ENCODE measurements around the gene POLR2F.

The POLR2F gene

DNA sequence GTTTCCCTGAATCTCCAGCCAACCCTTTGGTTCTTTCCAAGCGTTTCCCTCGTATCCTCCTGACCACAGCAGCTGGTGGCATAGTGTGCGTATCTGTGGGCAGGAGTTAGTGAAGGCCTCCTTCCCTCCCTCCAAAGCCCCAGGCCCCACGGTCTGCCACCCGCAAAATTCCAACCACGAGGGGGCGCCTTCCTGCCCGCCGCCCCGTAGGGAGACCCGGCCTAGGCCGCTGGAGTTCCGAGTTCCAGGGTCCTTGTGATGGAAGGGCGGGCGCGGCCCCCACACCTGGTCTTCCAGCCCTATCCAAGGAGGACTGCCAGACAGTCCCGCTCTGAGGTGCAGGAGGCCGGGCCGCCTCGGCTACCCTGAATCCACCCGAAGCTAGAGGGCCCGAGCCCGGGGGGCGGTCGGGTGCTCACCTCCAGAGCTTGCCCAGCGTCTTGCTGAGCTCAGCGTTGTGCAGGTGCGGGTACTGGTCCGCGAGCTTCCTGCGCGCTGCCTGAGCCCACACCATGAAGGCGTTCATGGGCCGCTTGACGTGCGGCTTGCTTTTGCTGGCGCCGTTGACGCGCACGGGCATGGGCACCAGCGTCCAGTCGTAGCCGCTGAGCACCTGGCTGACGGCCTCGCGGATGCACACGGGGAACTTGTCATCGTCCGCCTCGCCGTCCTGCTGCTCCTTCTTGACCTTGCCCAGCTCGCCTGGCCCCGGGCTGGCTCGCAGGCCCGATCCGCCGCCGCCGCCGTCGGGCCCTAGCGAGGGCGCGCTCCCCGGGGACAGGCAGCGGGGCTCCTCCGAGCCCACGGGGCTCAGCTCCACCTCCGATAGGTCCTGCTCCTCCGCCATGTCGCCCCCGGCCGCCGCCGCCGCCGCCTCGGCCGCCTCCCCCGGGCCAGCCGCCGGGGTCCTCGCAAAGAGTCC lies 29.7 kb downstream of the POLR2F start:
- DNase-seq, result no peak

DNA sequence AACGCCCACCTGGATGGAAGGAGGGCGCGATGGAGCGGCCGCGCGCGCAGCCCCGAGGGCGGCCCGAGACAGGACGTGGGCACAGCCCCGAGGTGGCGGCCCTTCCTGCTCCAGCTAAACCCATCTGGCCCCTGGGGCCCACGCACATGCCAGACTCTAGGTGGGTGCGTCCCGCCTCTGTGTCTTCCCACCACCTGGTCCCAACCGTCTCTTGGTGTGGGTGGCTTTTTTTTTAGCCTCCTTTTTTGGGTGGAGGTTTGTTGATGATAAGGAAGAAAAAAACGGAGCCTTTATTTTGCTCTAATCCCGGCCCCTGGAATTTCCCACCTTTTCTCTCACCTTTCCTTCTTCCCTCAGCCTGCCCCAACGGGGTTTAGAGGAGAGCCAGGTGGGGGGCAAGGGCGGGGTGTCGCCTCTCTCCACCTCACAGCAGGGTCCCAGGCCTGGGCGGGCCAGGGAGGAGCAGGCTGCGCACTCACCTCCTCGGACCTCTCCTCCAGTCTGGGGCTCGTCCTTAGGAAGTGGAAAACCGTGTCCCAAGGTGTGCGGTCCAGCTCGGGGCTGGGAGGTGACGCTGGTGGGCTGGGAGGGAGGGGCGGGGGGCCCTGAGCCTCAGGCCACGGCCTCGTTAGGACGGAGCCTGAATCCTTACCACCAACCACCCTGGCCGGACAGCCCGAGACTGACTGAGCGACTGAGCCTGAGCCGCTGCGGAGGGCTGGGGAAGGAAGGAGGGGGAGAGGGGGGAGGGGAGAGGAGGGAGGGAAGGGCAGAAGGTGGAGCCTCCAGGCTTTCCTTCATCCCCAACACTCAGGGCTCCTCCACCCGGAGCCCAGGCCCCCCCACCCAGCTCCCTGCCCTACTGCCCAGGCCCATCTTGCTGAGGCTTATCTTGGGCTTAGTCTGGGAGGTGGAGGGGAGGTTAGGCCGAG lies 30.6 kb downstream of the POLR2F start, which contains the start of gene SOX10:
Gene SOX10 (minus strand): TSS at position 696 of the 932 bp plus-strand sequence. CDS start 771 bp downstream, outside the sequence.
- no peak for DNase-seq

DNA sequence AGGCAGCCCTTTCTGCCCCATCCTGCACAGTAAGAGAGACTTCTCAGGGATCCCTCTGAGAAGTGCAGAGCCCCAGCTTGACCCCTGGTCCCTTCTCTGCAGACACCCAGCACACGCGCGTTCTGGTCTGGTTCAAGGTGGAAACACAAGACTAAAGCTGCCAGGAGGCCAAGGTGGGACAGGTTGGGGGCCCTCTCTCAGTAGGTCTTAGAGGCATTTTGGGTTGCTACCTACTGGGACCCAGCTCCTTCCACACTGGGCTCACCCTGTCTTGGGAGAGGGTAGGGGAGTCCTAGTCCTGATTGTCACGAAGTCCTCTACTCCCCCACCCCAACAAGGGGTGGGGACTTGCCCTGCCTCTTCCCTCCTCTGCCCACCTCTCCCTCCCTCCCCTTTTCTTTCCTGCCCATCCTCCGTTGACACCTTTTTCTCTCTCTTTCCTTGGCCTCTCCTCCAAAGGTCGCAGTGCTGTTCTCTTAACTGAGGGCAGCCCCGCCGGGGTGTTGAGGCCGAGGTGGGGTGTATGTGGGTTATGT lies 31.6 kb downstream of the POLR2F start:
- DNase-seq, result no peak

DNA sequence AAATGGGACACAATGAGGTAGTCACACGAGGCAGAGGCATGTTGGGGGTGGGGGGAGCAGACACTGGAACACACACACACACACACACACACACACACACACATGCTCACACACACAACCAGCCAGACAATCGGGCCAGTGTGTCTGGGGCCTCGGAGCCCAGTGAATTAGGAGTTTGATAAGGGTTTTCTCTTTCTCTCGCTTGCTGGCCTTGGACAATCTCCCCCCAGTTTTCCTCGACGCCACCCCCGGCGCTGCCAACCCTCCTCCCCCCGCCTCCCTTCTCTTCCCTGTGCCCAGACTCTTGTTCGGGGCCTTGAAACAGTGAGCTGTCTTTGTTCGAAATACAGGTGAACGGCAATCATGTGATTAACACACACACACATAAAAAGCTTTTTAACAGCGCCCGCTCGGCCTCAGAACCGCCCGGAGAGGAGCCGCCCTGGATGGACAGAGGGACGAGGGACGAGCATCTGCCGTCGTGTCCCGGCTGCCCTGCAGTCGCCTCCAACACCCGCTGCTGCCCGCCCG lies 32.3 kb downstream of the POLR2F start:
- no peak for DNase-seq

DNA sequence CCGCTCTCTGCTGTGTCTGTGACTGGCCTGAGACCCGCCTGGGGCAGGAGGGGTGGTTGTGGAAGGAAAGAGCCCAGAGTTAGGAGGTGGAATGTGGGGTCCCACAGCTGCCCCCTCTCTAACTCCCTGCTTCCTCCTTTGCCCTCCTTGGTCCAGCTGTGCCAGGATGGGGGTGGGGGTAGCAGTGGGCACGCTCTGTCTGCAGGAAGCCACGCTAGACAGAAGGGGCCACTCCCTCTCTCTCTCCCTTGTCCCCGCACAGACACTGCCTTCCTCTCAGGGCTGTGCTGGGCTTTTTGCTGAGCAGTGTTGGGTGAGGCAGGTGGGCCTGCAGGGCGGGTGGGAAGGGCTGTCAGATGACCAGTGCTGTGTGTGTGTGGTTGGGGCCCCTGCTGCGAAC lies 32.9 kb downstream of the POLR2F start:
- no peak for DNase-seq

DNA sequence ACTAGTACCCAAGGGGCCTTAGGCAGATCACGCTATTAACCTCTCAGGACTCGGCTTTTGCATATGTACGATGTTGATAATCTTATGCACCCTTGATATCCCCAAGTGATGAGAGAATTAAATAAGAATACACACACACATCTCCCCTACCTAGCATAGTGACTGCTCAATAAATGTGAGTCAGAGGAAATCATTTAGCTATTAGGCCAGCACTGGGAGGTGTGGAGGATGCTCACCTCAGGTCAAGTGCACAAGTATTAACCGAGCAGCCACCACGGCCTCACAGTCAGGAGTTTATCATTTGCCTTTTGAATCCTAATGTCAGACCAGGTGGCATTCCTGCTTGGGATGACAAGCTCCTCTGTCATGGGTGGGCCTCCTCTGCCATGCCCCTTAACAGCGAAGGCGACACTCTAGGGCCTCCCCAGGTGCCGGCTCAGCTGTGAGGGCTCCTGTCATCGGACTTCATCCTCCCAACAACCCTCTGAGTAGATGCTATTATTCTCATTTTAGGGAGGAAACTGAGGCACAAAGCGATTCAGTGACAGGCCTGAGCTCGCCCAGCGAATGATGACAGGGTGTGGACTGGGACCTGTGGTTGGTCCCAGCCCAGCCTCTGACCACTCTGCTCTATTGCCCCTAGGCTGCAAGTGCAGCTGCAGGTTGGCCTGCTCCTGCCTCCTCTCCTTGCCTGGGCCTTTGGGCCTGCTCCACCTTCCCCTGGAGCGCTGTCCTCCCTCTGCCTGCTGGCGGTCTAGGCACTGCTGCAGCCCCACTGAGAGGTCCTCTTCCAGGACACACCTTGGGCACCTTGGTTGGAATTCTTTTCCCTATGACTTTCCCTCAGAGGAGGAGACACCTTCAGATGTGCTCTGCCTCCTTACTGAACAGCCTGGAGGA lies 35.9 kb downstream of the POLR2F start:
- no peak for DNase-seq

DNA sequence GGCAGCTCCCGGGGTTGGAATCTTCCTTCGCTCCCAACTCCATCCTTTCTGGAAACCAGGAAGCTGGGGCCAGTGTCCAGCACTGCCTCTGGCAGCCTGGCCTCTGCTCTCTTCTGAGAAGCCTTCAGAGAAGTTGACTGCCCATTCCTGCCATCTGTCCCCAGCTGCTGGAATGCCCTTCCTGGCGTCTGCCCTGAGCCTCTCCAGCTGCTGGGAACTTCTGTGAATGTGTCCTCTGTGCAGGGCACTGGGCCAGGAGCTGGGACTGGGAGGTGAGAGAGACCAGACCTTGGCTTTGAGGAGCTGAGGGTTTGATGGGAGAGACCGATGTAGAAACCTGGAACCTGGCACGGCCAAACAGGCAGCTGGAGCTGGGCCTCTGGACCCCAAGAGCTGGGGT lies 36.8 kb downstream of the POLR2F start:
- DNase-seq, result no peak

DNA sequence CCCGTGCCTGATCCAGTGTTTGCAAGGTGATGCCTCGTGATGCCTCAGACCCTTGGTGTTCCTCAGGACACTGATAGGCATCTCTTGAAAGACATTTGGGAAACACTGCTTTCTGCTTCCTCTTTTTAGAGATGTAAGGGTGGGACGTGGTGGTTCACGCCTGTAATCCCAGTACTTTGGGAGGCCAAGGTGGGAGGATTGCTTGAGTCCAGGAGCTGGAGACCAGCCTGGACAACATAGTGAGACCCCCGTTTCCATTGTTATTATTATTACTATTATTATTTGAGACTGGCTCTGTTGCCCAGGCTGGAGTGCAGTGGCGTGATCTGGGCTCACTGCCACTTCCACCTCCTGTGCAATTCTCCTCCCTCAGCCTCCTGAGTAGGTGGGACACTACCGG lies 37.4 kb downstream of the POLR2F start:
- no peak for DNase-seq

DNA sequence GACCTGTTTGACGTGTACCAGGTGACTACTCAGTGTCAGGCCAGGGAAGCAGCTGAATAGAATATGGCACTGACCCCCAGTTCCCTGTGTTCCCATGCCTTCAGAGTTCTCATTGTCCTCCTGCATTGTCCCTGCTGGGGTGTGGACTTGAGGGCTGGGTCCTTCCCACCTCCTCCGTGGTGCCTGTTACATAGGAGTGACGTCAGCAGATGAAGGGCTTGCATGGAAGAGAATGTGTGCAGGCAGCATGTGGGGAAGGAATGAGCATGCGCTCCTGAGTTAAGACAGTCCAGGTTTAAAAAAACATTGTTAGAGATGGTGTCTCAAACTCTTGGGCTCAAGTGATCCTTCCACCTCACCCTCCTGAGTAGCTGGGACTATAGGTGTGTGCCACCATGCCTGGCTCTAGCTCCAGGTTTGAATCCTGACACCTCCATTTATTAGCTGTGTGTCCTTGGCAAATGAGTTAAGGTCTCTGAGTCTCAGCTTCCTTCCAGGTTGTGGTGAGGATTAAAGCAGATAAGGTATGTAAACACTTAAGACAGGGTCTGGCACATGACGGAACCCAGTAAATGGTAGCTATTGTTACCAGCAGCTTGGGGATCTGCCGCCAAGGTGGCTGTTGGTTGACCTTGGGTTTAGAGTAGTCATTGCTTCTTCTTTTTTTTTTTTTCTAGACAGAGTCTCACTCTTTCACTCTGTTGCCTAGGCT lies 38.4 kb downstream of the POLR2F start:
- DNase-seq, result no peak

DNA sequence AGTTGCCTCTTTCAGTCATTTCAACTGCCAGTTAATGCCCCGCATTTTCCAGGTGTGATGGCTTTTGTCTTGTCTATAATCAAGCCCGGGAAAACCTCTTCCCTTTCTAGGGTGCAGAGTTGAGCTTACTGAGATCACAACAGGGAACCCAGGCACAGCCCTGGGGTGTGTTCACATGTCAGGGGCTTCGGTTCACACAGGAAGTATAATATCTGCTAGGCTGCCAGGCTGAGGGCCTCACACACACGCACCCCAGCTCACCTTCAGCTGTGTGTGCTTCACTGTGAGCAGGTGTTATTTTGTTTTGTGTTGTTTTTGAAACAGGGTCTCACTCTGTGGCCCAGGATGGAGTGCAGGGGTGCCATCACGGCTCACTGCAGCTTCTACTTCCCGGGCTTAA lies 40.5 kb downstream of the POLR2F start:
- no peak for DNase-seq

DNA sequence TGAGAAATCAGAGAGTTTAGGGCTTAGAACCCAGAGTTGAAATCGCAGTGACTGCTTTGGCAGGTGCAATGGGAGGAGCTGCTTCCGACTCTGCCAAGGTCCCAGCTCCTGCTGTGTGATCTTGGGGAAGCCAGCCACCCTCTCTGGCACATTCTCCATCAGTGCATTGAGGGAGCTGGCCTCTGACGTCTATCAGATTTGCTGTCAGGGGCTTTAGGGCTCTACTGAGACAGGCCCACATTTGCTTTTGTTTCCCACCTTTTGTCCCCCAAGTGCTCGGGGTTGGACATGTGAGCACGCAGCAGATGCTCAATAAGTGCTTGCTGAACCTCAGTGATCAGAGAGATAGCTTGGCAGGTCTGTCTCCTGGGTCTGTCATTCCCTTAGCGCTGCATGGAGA lies 41.5 kb downstream of the POLR2F start:
- DNase-seq, result no peak

DNA sequence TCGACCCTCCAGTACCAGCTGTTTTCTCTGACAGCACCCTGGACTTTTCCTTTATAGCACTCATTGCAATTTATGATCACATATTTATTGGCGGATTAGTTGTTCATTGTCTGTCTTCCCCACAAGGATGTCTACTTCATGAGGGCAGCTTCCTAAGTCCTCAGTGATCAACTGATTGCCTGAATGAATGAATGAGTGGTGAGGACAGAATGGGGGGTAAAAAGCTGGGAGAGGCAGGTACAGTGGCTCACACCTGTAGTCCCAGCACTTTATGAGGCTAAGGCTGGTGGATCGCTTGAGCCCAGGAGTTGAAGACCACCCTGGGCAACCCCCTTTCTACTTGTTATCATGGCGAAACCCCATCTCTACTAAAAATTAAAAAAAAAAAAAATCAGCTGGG lies 42.0 kb downstream of the POLR2F start:
- no peak for DNase-seq

DNA sequence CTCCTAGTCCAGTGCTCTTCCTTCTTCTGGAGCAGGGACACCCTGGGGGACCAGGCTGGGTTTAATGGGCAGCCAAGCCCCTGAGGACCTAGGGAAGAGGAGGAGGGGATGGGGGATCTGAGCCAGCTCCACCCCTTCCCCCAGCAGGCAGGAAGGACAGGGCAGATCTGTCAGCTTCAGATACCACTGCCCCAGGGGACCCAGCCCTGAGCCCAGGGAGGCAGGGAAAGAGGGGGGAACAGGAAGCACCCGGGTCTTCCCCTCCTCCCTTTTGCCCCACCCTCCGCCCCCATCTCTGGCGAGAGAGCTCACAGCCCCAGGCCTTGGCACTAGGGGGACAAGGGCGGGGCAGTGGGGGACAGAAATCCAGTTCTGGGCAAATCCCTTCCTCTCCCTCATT lies 42.6 kb downstream of the POLR2F start:
- DNase-seq, result no peak

DNA sequence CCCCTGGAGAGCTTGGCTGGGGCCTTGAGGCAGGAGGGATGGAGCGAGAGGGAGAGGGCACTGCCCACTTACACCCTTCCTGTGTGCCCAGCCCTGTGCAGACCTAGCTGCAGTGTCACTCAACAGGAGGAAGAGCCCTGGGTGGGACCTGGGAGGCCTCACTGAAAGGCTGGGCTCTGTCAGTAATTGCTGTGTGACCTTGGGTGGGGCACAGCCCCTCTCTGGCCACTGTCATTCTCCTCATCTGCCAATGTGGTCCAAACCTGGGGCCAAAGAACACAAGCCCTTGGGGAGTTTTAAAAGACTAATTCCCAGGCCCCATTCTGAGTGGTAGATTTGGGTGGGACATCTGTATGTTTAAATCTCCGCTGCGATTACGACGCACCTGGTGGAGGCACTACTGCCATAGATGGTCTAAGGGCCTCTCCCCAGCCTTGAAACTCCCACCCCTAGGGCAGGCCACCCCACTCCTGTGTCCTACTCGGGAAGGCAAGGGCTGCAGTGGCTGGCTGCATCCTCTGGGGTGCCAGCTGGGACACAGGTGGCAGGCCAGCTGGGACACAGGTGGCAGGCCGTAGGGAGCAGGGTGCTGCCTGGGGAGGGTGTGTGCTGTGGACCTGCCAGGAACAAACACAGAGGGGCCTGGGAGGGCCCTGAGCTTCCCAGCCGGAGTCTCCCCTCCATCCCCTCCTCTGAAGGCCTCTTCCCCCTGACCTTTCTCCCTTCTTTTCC lies 43.2 kb downstream of the POLR2F start:
- DNase-seq, result no peak

DNA sequence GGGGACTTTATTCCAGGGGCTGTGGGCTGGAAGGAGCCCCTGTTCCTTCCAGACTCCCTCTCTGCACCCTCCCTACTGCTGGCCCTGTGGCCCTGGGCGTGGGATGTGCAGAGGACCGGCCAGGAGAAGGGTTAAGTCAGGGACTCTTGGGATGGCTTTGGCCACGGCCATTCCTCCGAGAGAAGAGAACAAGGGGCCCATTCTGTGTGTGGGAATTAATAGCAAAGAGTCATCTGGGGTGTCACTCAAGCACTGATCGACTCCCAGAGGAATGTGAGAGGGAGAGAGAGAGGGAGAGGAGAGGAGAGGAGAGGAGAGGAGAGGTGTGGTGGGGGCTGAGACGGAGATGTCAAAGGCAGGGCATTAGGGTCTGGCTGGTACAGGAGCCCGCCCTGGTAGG lies 45.0 kb downstream of the POLR2F start:
- DNase-seq, result no peak

DNA sequence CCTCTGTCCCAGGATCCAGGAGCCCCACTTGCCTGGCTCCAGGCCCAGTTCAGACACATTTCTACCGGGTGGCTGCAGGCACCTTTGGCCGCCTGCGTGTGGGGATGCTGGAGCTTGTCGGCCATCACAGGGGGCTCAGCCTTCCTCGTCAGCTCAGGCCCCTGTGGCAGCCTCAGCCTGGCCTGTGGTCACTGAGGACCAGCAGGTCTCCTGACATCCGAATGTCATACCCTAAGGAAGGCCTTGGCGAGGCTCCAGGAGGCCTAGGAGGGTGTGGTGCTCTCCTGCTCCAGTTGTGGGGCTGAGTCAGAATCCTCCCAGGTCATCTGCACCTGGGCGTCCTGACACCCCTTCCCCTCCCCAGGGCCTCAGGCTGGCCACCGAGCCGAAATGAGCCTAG lies 45.7 kb downstream of the POLR2F start:
- no peak for DNase-seq

DNA sequence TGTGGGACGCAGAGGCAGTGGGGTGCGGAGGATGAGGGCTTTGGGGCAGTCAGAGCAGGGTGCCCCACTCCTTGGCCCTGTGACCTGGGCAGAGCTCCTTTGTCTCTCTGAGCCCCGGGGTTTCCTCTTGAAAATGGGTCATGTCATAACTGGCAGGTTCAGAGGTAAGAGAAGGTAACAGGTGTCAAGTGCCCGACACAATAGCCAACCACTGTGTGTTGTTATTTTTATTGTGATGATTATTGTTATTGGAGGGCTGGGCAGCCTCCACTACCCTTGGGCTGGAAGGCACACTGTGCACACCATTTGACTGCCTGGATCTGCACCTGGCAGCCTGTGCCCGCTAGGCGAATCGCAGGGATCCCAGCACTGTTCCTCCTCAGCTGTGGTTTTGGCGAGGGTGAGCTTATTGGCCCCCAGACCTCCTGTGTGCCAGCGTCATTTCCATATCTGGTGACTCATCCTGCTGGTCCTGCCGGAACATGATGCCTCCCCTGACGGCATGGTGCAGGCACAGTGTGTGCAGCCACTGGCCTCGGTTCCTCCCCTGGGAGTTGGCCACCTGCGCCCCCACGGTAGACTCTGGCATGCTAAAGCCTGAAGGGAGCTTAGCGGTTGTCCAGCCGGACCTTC lies 46.3 kb downstream of the POLR2F start:
- no peak for DNase-seq

DNA sequence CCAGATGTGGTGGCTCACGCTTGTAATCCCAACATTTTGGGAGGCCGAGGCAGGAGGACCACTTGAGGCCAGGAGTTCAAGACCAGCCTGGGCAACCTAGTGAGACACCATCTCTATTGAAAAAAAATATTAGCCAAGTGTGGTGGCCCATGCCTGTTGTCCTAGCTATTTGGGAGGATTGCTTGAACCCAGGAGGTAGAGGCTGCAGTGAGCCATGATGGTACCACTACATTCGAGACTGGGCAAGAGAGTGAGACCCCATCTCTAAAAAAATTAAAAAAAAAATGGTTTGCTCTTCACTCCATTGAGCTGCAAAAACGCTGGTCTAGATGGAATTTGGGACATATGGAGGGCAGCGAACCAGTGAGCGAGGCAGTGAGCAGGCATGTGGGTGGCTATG lies 52.4 kb downstream of the POLR2F start:
- DNase-seq, result no peak

DNA sequence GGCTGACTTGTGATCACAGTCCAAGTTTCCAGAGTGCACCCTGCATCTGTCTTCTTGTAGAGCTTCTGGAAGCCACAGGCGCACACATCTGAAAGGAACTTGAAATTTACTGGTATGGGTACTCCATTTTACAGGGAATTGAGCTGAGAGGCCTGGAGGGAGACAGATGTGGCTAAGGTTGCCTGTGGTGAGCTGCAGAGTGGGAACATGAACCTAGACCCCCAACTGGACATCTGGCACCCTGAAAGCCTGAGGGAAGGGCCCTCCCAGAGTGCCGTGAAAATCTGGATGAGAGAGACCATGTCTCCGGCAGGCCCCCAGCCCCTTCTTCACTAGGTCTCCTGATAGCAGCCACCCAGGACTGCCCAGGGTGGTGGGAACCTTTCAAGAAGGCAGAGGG lies 53.4 kb downstream of the POLR2F start:
- no peak for DNase-seq

DNA sequence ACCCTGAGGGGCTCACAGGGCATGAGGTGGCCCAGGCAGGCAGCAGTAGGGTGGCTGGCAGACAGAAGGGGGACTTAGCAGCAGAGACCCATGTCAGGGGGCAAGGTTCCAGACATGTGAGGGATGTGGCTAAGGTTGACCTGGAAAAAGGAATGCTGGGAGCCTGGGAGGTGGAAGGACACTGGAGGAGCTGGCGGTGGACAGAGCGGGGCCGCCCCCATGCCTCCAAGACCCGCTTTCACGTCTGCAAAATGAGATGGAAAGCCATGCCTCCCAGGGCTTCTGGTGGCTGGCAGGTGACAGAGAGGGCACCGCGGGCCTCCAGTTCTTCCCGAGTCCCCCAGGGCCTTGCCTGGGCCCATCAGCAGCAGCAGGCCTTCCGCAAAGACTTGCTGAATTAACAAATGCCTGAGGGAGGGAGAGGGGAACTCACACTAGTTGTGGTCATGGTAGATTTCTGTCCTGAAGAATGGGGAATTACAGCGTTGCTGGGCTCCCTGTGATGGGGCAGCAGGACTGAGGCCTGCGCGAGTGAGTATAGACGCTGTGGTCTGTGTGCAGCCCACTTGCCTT lies 53.9 kb downstream of the POLR2F start:
- DNase-seq, result no peak
